GM19463 (cell line): ENCODE measurements around the gene SPCS1.

Experiments used
- ATAC-seq: cut with Tn5 transposase; IDR thresholded peaks from one replicate; pipeline ENCODE4 v1.9.1; 2021; ENCODE audit warnings: mild to moderate bottlenecking, moderate library complexity; ENCODE audit not compliant: unreplicated experiment

Gene SPCS1

GRCh38 chr3:52694528-52695189 lies 11.2 kb upstream of the SPCS1 start:
- ATAC-seq, result no peak

- ATAC-seq, result no peak
Observed at GRCh38 chr3:52695798-52696671, 9.9 kb upstream of the SPCS1 start.

GRCh38 chr3:52696830-52697631 lies 8.9 kb upstream of the SPCS1 start:
- no peak for ATAC-seq

GRCh38 chr3:52697632-52697965 lies 8.3 kb upstream of the SPCS1 start:
- no peak for ATAC-seq

GRCh38 chr3:52703341-52703740 lies 2.6 kb upstream of the SPCS1 start:
- no peak for ATAC-seq

GRCh38 chr3:52704611-52705437 lies 1.1 kb upstream of the SPCS1 start:
- no peak for ATAC-seq

- no peak for ATAC-seq
Observed at GRCh38 chr3:52705438-52705687, 543 bp upstream of the SPCS1 start.

- no peak for ATAC-seq
Observed at GRCh38 chr3:52707585-52707984, 1.7 kb downstream of the SPCS1 start.

- ATAC-seq, result no peak
Observed at GRCh38 chr3:52710512-52710911, 4.6 kb downstream of the SPCS1 start.

- ATAC-seq, result no peak
Observed at GRCh38 chr3:52712291-52713212, 6.6 kb downstream of the SPCS1 start.

GRCh38 chr3:52714335-52715302 lies 8.7 kb downstream of the SPCS1 start:
- ATAC-seq, result no peak

GRCh38 chr3:52715714-52716305 lies 9.9 kb downstream of the SPCS1 start:
- ATAC-seq, result no peak

GRCh38 chr3:52719618-52720017 lies 13.7 kb downstream of the SPCS1 start:
- no peak for ATAC-seq

- ATAC-seq, result no peak
Observed at GRCh38 chr3:52721002-52721729, 15.3 kb downstream of the SPCS1 start.

- ATAC-seq, result no peak
Observed at GRCh38 chr3:52721730-52722008, 15.8 kb downstream of the SPCS1 start.

- no peak for ATAC-seq
Observed at GRCh38 chr3:52722491-52722890, 16.6 kb downstream of the SPCS1 start.

- ATAC-seq, result no peak
Observed at GRCh38 chr3:52723935-52724334, 18.0 kb downstream of the SPCS1 start.

GRCh38 chr3:52724511-52724910 lies 18.6 kb downstream of the SPCS1 start:
- ATAC-seq, result no peak
